Colonic mucosa (tissue), 4 donors: ENCODE measurements around the gene RAPGEFL1. TPM values are rescaled to one million over a fixed set of nuclear protein-coding genes. Genes with fewer than 3 reads are reported as not detected.

Experiments
- DNase-seq: peaks from one replicate; pipeline ENCODE4 v3.0.0-alpha.2; 2020
- H3K27ac ChIP-seq: fragments of 200-600 bp; one replicate; pipeline ENCODE4 v1.8.0; 2021
- H3K27me3 ChIP-seq: fragments of 200-600 bp; one replicate; pipeline ENCODE4 v1.8.0; 2021
- H3K36me3 ChIP-seq: fragments of 200-600 bp; one replicate; pipeline ENCODE4 v1.8.0; 2021
- H3K4me1 ChIP-seq: fragments of 200-600 bp; one replicate; pipeline ENCODE4 v1.8.0; 2021; ENCODE audit warnings: mild to moderate bottlenecking
- H3K4me3 ChIP-seq: fragments of 200-600 bp; one replicate; pipeline ENCODE4 v1.8.0; 2021
- H3K9ac ChIP-seq, 2 donors: one replicate each; pipeline ENCODE4 v1.7.0; 2013; ENCODE audit warnings: control low read depth in 2 of 2, low read depth in 2 of 2, low read length in 2 of 2
- H3K9me3 ChIP-seq: fragments of 200-600 bp; one replicate; pipeline ENCODE4 v1.8.0; 2021
- intact Hi-C: fragments of 100-400 bp; cut with DNase I; formaldehyde crosslinking; loops from one replicate; pipeline ENCODE4 v1.14.1; 2022
- total RNA-seq, 2 donors: library from RNA; stranded (reverse); fragmentation: NEBNext Ultra II Directional in 1 of 2; extraction: Animal tissue kit (Norgen Biotek cat#: 25700) in 1 of 2; gene quantifications; one replicate each; pipeline ENCODE4 v1.2.1, GENCODE V29; 2021
- TF ChIP-seq, protein P1 (sequence below): fragments of 200-600 bp; IDR thresholded peaks from one replicate; pipeline ENCODE4 v1.8.0; 2022; ENCODE audit warnings: antibody characterized with exemption, mild to moderate bottlenecking
- donor health status: healthy.
- donor health status: DM: no; HTN: no; CAD: no.
- donor health status: DM: no; HTN: no; CAD: no.

Gene RAPGEFL1
- total RNA-seq, 2 donors from 2014 or later: 98.2 to 108 TPM

DNA sequence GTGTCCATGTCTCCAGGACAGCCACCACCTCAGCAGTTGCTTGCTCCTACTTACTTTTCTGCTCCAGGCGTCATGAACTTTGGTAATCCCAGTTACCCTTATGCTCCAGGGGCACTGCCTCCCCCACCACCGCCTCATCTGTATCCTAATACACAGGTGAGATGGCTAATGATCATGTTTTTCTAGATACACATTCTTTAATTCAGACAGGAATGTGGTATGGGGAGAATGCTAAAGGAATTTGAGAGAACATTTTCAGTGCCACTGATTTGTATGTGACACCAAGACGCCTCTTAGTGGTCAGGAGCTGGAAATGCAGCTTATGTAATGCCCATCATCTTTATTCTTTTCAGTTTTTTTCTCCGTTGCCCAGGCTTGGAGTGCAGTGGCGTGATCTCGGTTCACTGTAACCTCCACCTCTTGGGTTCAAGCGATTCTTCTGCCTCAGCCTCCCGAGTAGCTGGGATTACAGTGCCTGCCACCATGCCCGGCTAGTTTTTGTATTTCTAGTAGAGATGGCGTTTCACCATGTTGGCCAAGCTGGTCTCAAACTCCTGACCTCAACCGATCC is 8.9 kb upstream of the RAPGEFL1 start:
- peak; percentile 41 for DNase-seq
- Histone ChIP-seq H3K9me3 (no peaks in the 10 kb centered on the region), H3K27me3 (no peaks in the 10 kb centered on the region), H3K36me3 (peaks cover 25% of the 10 kb centered on the region), H3K9ac (no peak overlapping the region), H3K27ac (no peak overlapping the region), H3K4me1 (no peaks in the 10 kb centered on the region), H3K4me3 (no peak overlapping the region)
- intact Hi-C loops: loop anchor here (5.0 to 10.0 kb wide), 3 partner anchors 56 to 154 kb away; partner anchors contain the start of genes CSF3 and MED24
- TF ChIP-seq, protein P1, sequence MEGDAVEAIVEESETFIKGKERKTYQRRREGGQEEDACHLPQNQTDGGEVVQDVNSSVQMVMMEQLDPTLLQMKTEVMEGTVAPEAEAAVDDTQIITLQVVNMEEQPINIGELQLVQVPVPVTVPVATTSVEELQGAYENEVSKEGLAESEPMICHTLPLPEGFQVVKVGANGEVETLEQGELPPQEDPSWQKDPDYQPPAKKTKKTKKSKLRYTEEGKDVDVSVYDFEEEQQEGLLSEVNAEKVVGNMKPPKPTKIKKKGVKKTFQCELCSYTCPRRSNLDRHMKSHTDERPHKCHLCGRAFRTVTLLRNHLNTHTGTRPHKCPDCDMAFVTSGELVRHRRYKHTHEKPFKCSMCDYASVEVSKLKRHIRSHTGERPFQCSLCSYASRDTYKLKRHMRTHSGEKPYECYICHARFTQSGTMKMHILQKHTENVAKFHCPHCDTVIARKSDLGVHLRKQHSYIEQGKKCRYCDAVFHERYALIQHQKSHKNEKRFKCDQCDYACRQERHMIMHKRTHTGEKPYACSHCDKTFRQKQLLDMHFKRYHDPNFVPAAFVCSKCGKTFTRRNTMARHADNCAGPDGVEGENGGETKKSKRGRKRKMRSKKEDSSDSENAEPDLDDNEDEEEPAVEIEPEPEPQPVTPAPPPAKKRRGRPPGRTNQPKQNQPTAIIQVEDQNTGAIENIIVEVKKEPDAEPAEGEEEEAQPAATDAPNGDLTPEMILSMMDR: peak; percentile 74

DNA sequence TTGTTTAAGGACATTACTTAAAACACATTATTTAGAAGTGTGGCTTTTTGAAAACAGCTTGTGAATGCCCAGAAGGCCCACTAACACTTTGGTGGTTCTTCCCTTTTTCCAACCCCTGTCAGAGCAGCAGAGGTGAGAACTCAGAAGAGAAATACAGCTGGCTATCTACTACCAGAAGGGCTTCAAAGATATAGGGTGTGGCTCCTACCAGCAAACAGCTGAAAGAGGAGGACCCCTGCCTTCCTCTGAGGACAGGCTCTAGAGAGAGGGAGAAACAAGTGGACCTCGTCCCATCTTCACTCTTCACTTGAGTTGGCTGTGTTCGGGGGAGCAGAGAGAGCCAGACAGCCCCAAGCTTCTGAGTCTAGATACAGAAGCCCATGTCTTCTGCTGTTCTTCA is 6.9 kb upstream of the RAPGEFL1 start:
- no peak overlapping the region for H3K27ac ChIP-seq

DNA sequence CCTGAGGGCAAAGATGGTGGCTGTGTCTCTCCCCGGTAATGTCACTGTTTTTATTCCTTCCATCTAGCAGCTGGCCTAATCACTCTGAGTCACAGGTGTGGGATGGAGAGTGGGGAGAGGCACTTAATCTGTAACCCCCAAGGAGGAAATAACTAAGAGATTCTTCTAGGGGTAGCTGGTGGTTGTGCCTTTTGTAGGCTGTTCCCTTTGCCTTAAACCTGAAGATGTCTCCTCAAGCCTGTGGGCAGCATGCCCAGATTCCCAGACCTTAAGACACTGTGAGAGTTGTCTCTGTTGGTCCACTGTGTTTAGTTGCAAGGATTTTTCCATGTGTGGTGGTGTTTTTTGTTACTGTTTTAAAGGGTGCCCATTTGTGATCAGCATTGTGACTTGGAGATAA is 5.5 kb upstream of the RAPGEFL1 start:
- TF ChIP-seq, protein P1: no peak
- Histone ChIP-seq H3K27ac (no peak overlapping the region), H3K4me3 (no peak overlapping the region), H3K36me3 (peaks cover 24% of the 10 kb centered on the region), H3K9me3 (no peaks in the 10 kb centered on the region), H3K9ac (no peak overlapping the region), H3K27me3 (no peaks in the 10 kb centered on the region), H3K4me1 (peaks cover 2% of the 10 kb centered on the region)
- intact Hi-C loops: no loop called here
- no peak for DNase-seq

More for the DNA sequence above, 6.9 kb upstream of the RAPGEFL1 start:
- Histone ChIP-seq H3K36me3 (peaks cover 24% of the 10 kb centered on the region), H3K4me3 (no peak overlapping the region), H3K27me3 (no peaks in the 10 kb centered on the region), H3K9ac (no peak overlapping the region), H3K4me1 (no peaks in the 10 kb centered on the region), H3K9me3 (no peaks in the 10 kb centered on the region)
- TF ChIP-seq, protein P1: no peak
- no peak for DNase-seq
- intact Hi-C loops: no loop called here

DNA sequence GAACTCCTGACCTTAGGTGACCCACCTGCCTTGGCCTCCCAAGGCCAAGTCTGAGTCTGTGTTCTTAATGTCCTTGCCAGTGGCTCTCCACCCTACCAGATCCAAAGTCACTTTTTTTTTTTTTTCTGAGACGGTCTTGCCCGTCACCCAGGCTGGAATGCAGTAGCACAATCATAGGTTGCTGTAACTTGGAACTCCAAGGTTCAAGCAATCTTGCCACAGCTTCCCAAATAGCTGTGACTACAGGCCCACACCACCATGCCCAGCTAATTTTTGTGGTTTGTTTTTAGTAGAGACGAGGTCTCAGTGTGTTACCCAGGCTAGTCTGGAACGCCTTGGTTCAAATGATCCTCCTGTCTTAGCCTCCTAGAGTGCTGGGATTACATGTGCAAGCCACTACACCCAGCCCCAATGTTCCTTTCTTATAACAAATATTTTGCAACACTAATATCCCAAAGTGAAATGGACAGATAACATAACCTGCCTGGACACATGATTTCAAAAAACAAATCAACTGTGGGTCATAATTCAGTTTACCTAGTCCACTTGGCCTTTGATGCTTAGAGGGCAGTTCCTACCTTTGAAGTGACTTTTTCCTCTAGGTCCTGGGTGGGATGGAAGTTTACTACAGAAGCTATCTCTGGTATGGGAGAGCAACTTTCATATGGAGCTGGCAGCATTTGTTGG is 4.0 kb upstream of the RAPGEFL1 start:
- Histone ChIP-seq H3K4me1 (peaks cover 6% of the 10 kb centered on the region), H3K36me3 (peaks cover 15% of the 10 kb centered on the region), H3K27me3 (no peaks in the 10 kb centered on the region), H3K9me3 (no peaks in the 10 kb centered on the region), H3K9ac (no peak overlapping the region), H3K27ac (no peak overlapping the region), H3K4me3 (no peak overlapping the region)
- intact Hi-C loops: no loop called here
- TF ChIP-seq, protein P1: no peak
- DNase-seq: no peak

DNA sequence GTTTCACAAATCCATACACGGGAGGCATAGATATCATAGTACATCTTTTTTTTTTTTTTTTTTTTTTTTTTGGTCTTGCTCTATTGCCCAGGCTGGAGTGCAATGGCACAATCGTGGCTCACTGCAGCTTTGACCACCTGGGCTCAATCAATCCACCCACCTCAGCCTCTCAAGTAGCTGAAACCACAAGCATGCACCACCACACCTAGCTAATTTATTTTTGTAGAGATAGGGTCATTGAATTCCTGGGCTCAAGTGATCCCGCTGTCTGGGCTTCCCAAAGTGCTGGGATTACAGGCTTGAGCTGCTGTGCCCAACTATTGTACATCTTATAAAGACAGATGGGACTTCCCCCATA is 3.5 kb upstream of the RAPGEFL1 start:
- no peaks in the 10 kb centered on the region for H3K9me3 ChIP-seq
- peaks cover 6% of the 10 kb centered on the region for H3K4me1 ChIP-seq
- H3K27me3 ChIP-seq: no peaks in the 10 kb centered on the region
- TF ChIP-seq, protein P1: no peak
- no peak overlapping the region for H3K27ac ChIP-seq
- intact Hi-C loops: no loop called here
- no peak overlapping the region for H3K4me3 ChIP-seq
- peaks cover 15% of the 10 kb centered on the region for H3K36me3 ChIP-seq
- DNase-seq: no peak
- no peak overlapping the region for H3K9ac ChIP-seq
